ENCODE data around the gene PTPN14. TPM values are rescaled to one million over a fixed set of nuclear protein-coding genes. Genes with fewer than 3 reads are reported as not detected.
A peak's percentile ranks its signal among the peaks of the same experiment; 100 is the strongest.

Gene PTPN14
- polyA plus RNA-seq, 1 experiment, result 34.2 TPM

GRCh38 chr1:214415131-214415530 is 136.3 kb downstream of the PTPN14 start:
- POLR2A ChIA-PET, result no interaction called here

GRCh38 chr1:214414691-214415090 is 136.7 kb downstream of the PTPN14 start:
- TF ChIP-seq CTCF (IDR thresholded peaks at IDR 0.05; ENCODE audit: low read depth, low read length), result no peak
- ChIA-PET POLR2A (no interaction called here), CTCF (interaction anchor here (2.3 kb wide), 1 partner anchor 82 kb away, joined by 10 read pairs; no protein-coding TSS in a partner anchor)
- H3K4me3 ChIP-seq (ENCODE audit: low read depth, low read length), result no peak overlapping the region
- no peaks in the 10 kb centered on the region; the same call in 1 of the 2 replicates for H3K9me3 ChIP-seq (ENCODE audit: control insufficient read depth, insufficient read depth, low read length)
- no peak overlapping the region for H3K27ac ChIP-seq (ENCODE audit: low read depth, low read length)
- DNase-seq (ENCODE audit: low read depth, low spot score), result no peak
- H3K27me3 ChIP-seq (ENCODE audit: control insufficient read depth, insufficient read depth, low read length), result no peaks in the 10 kb centered on the region

More at GRCh38 chr1:214415131-214415530, 136.3 kb downstream of the PTPN14 start:
- no peaks in the 10 kb centered on the region for H3K27me3 ChIP-seq (ENCODE audit: control insufficient read depth, insufficient read depth, low read length)
- no peak overlapping the region for H3K27ac ChIP-seq (ENCODE audit: low read depth, low read length)
- TF ChIP-seq CTCF (IDR thresholded peaks at IDR 0.05; ENCODE audit: low read depth, low read length), result no peak
- no peak overlapping the region for H3K4me3 ChIP-seq (ENCODE audit: low read depth, low read length)
- CTCF ChIA-PET, result interaction anchor here (2.3 kb wide), 1 partner anchor 83 kb away, joined by 10 read pairs; no protein-coding TSS in a partner anchor
- H3K9me3 ChIP-seq (ENCODE audit: control insufficient read depth, insufficient read depth, low read length), result no peaks in the 10 kb centered on the region; the same call in 1 of the 2 replicates
- no peak for DNase-seq (ENCODE audit: low read depth, low spot score)

GRCh38 chr1:214413315-214413714 is 138.1 kb downstream of the PTPN14 start:
- H3K9me3 ChIP-seq (ENCODE audit: control insufficient read depth, insufficient read depth, low read length), result no peaks in the 10 kb centered on the region; the same call in 1 of the 2 replicates
- TF ChIP-seq CTCF (IDR thresholded peaks at IDR 0.05; ENCODE audit: low read depth, low read length), result no peak
- H3K27me3 ChIP-seq (ENCODE audit: control insufficient read depth, insufficient read depth, low read length), result no peaks in the 10 kb centered on the region
- ChIA-PET POLR2A (no interaction called here), CTCF (interaction anchor here (1.1 kb wide), 1 partner anchor 172 kb away, joined by 3 read pairs; no protein-coding TSS in a partner anchor)
- no peak for DNase-seq (ENCODE audit: low read depth, low spot score)
- H3K4me3 ChIP-seq (ENCODE audit: low read depth, low read length), result no peak overlapping the region
- H3K27ac ChIP-seq (ENCODE audit: low read depth, low read length), result no peak overlapping the region

- H3K27ac ChIP-seq (ENCODE audit: low read depth, low read length), result peak overlapping the region; percentile 85
- ChIA-PET POLR2A (interaction anchor here (1.2 to 1.6 kb wide), 4 partner anchors 9 to 147 kb away, joined by 3 to 8 read pairs (median 6); partner anchors contain the start of gene PTPN14), CTCF (interaction anchor here (0.8 kb wide), 2 partner anchors 24 to 71 kb away, joined by 3 read pairs; no protein-coding TSS in a partner anchor)
- no peak for DNase-seq (ENCODE audit: low read depth, low spot score)
- no peaks in the 10 kb centered on the region for H3K9me3 ChIP-seq (ENCODE audit: control insufficient read depth, insufficient read depth, low read length)
- no peak for TF ChIP-seq CTCF (IDR thresholded peaks at IDR 0.05; ENCODE audit: low read depth, low read length)
- H3K4me3 ChIP-seq (ENCODE audit: low read depth, low read length), result no peak overlapping the region
- no peaks in the 10 kb centered on the region for H3K27me3 ChIP-seq (ENCODE audit: control insufficient read depth, insufficient read depth, low read length)
Observed at GRCh38 chr1:214404571-214405213, 146.7 kb downstream of the PTPN14 start.

GRCh38 chr1:214404154-214404553 is 147.2 kb downstream of the PTPN14 start:
- POLR2A ChIA-PET, result interaction anchor here (1.2 to 1.6 kb wide), 4 partner anchors 9 to 148 kb away, joined by 3 to 8 read pairs (median 6); partner anchors contain the start of gene PTPN14
- no peaks in the 10 kb centered on the region for H3K27me3 ChIP-seq (ENCODE audit: control insufficient read depth, insufficient read depth, low read length)
- no peak for TF ChIP-seq CTCF (IDR thresholded peaks at IDR 0.05; ENCODE audit: low read depth, low read length)
- no peaks in the 10 kb centered on the region for H3K9me3 ChIP-seq (ENCODE audit: control insufficient read depth, insufficient read depth, low read length)
- no peak for DNase-seq (ENCODE audit: low read depth, low spot score)
- no peak overlapping the region for H3K4me3 ChIP-seq (ENCODE audit: low read depth, low read length)
- peak overlapping the region; percentile 85 for H3K27ac ChIP-seq (ENCODE audit: low read depth, low read length)
- CTCF ChIA-PET, result interaction anchor here (0.8 kb wide), 2 partner anchors 23 to 71 kb away, joined by 3 read pairs; no protein-coding TSS in a partner anchor

Measured in AG04450 (cell line).